H1 (cell line): ENCODE results near the gene C3orf20. TPM values are rescaled to one million over a fixed set of nuclear protein-coding genes. Genes with fewer than 3 reads are reported as not detected.

Experiments used
- CTCF ChIA-PET: fragments of 300-600 bp; sonication (Branson Sonifier 250); formaldehyde crosslinking; loops from one replicate; lab custom pipeline; 2021; ENCODE audit not compliant: partially characterized antibody; lab: Charles Lee
- POLR2A ChIA-PET: fragments of 300-600 bp; sonication (Branson Sonifier 250); formaldehyde crosslinking; loops from one replicate; lab custom pipeline; 2021; ENCODE audit warnings: inconsistent platforms; ENCODE audit not compliant: partially characterized antibody; lab: Charles Lee
- DNase-seq, 2 experiments: peaks; one replicate each; pipeline versions ENCODE4 v3.0.0 to v3.0.0-alpha.2; 2010 to 2022; ENCODE audit warnings: low spot score in 2 of 2, low read depth in 1 of 2, mixed read lengths in 1 of 2
- FAIRE-seq: peaks from 2 replicates; lab custom pipeline; 2011; peaks lifted over from hg19 to GRCh38; lab: Jason Lieb, UNC
- H2AFZ ChIP-seq: 2 replicates; pipeline ENCODE4 v1.8.1; 2012; ENCODE audit warnings: low read length, inconsistent platforms
- H2AK5ac ChIP-seq: 2 replicates; pipeline ENCODE4 v1.6.1; 2013; ENCODE audit warnings: low read depth, low read length
- H2BK120ac ChIP-seq: replicated peaks from 2 replicates; pipeline ENCODE3; 2013; ENCODE audit warnings: low read depth, low read length, inconsistent platforms
- H2BK12ac ChIP-seq: 2 replicates; pipeline ENCODE4 v1.6.1; 2013; ENCODE audit warnings: low read depth, low read length
- H2BK15ac ChIP-seq: 2 replicates; pipeline ENCODE4 v1.6.1; 2013; ENCODE audit warnings: low read length
- H2BK20ac ChIP-seq: 2 replicates; pipeline ENCODE4 v1.6.1; 2013; ENCODE audit warnings: low read length
- H2BK5ac ChIP-seq: 2 replicates; pipeline ENCODE4 v1.6.1; 2013; ENCODE audit warnings: low read depth, low read length
- H3K14ac ChIP-seq: 2 replicates; pipeline ENCODE4 v1.6.1; 2013; ENCODE audit warnings: inconsistent platforms; ENCODE audit not compliant: insufficient read length
- H3K18ac ChIP-seq: 2 replicates; pipeline ENCODE4 v1.6.1; 2013; ENCODE audit warnings: low read length; ENCODE audit errors: extremely low read depth
- H3K23ac ChIP-seq: 2 replicates; pipeline ENCODE4 v1.6.1; 2013; ENCODE audit warnings: inconsistent platforms; ENCODE audit not compliant: insufficient read length
- H3K23me2 ChIP-seq: 2 replicates; pipeline ENCODE4 v1.6.1; 2013; ENCODE audit warnings: low read depth, low read length
- H3K27ac ChIP-seq: 2 replicates; pipeline ENCODE4 v1.6.1; 2011; ENCODE audit warnings: low read depth, low read length, inconsistent platforms
- H3K27me3 ChIP-seq, 4 experiments: replicated peaks in 1 of 4; 1 replicate in 1 of 4; 2 replicates in 3 of 4; pipeline versions ENCODE4 v1.6.1 to v1.8.1; 2011 to 2013; ENCODE audit warnings: low read length in 3 of 4, mild to moderate bottlenecking in 3 of 4, inconsistent platforms in 2 of 4, mixed read lengths in 2 of 4, moderate library complexity in 1 of 4; ENCODE audit not compliant: control insufficient read depth in 3 of 4, insufficient read depth in 3 of 4; ENCODE audit errors: extremely low read depth in 1 of 4
- H3K36me3 ChIP-seq, 4 experiments: 2 replicates each; pipeline versions ENCODE4 v1.6.1 to v1.8.1; 2011 to 2013; ENCODE audit warnings: mild to moderate bottlenecking in 4 of 4, low read length in 3 of 4, moderate library complexity in 2 of 4, control low read depth in 1 of 4, inconsistent platforms in 1 of 4; ENCODE audit not compliant: insufficient read depth in 4 of 4, control insufficient read depth in 2 of 4
- H3K4ac ChIP-seq: replicated peaks from 2 replicates; pipeline ENCODE3; 2013; ENCODE audit warnings: low read length, low read depth, mixed read lengths, inconsistent platforms; ENCODE audit not compliant: insufficient read length
- H3K4me1 ChIP-seq, 4 experiments: replicated peaks in 1 of 4; 1 replicate in 1 of 4; 2 replicates in 3 of 4; pipeline versions ENCODE4 v1.6.1 to v1.8.1; 2011 to 2013; ENCODE audit warnings: low read length in 3 of 4, inconsistent platforms in 2 of 4, mixed read lengths in 1 of 4; ENCODE audit not compliant: insufficient read depth in 4 of 4, control insufficient read depth in 3 of 4
- H3K4me2 ChIP-seq, 2 experiments: 2 replicates each; pipeline versions ENCODE4 v1.6.1 to v1.8.1; 2011 to 2013; ENCODE audit warnings: low read depth in 2 of 2, low read length in 2 of 2, control low read depth in 1 of 2, inconsistent platforms in 1 of 2, mild to moderate bottlenecking in 1 of 2; ENCODE audit not compliant: insufficient read depth in 1 of 2
- H3K4me3 ChIP-seq, 4 experiments: fragments of 200-600, 300-600 bp in 1 of 4; sonication (generic), shearing (Covaris generic), sonication (Bioruptor Twin) in 1 of 4; 2 replicates each; pipeline versions ENCODE4 v1.5.1 to v1.8.1; 2011 to 2016; ENCODE audit warnings: low read length in 4 of 4, low read depth in 3 of 4, control low read depth in 2 of 4, inconsistent platforms in 2 of 4, mild to moderate bottlenecking in 2 of 4, mixed read lengths in 1 of 4, moderate library complexity in 1 of 4; ENCODE audit not compliant: insufficient read depth in 2 of 4; ENCODE audit errors: extremely low read depth in 1 of 4
- H3K56ac ChIP-seq: replicated peaks from 2 replicates; pipeline ENCODE3; 2013; ENCODE audit warnings: low read depth, mild to moderate bottlenecking, mixed read lengths, low read length, inconsistent platforms; ENCODE audit not compliant: insufficient read length
- H3K79me1 ChIP-seq: 2 replicates; pipeline ENCODE4 v1.6.1; 2013; ENCODE audit warnings: low read depth, low read length, control low read depth
- H3K79me2 ChIP-seq, 2 experiments: 2 replicates each; pipeline versions ENCODE4 v1.6.1 to v1.8.1; 2012 to 2013; ENCODE audit warnings: low read length in 2 of 2, mild to moderate bottlenecking in 2 of 2, inconsistent platforms in 1 of 2; ENCODE audit not compliant: insufficient read depth in 2 of 2, control insufficient read depth in 1 of 2
- H3K9ac ChIP-seq, 4 experiments: replicated peaks in 1 of 4; 1 replicate in 1 of 4; 2 replicates in 3 of 4; pipeline versions ENCODE4 v1.6.1 to v1.8.1; 2011 to 2013; ENCODE audit warnings: low read depth in 3 of 4, low read length in 3 of 4, control low read depth in 2 of 4, mild to moderate bottlenecking in 2 of 4, moderate library complexity in 2 of 4, inconsistent platforms in 1 of 4; ENCODE audit errors: extremely low read depth in 1 of 4
- H3K9me3 ChIP-seq, 2 experiments: 2 replicates each; pipeline versions ENCODE4 v1.6.1 to v1.8.1; 2012 to 2013; ENCODE audit warnings: mild to moderate bottlenecking in 2 of 2, moderate library complexity in 2 of 2, control low read depth in 1 of 2, inconsistent platforms in 1 of 2, low read depth in 1 of 2, low read length in 1 of 2, mixed read lengths in 1 of 2; ENCODE audit not compliant: insufficient read depth in 2 of 2
- H4K20me1 ChIP-seq, 2 experiments: replicated peaks in 1 of 2; 2 replicates each; pipeline versions ENCODE3 to v1.8.1; 2011 to 2013; ENCODE audit warnings: inconsistent platforms in 2 of 2, low read length in 2 of 2, mild to moderate bottlenecking in 1 of 2; ENCODE audit not compliant: insufficient read depth in 2 of 2, control insufficient read depth in 1 of 2
- H4K5ac ChIP-seq: 2 replicates; pipeline ENCODE4 v1.6.1; 2013; ENCODE audit warnings: low read length, low read depth, mixed read lengths, inconsistent platforms; ENCODE audit not compliant: insufficient read length
- H4K8ac ChIP-seq: 2 replicates; pipeline ENCODE4 v1.8.0; 2013; ENCODE audit warnings: mild to moderate bottlenecking, moderate library complexity, low read length, inconsistent platforms; ENCODE audit not compliant: insufficient read depth; ENCODE audit errors: extremely low read depth
- H4K91ac ChIP-seq: replicated peaks from 2 replicates; pipeline ENCODE3; 2013; ENCODE audit warnings: low read length, mixed read lengths, inconsistent platforms; ENCODE audit not compliant: insufficient read length
- ASH2L ChIP-seq: fragments of 200-600, 300-600 bp; sonication (generic); IDR thresholded peaks from one replicate; pipeline ENCODE4 v1.7.1; 2017; ENCODE audit warnings: low read length
- EGR1 ChIP-seq: IDR thresholded peaks from 2 replicates; pipeline ENCODE4 v1.6.1; 2011; ENCODE audit warnings: low read depth, low read length, borderline replicate concordance
- FOSL1 ChIP-seq: IDR thresholded peaks from 2 replicates; pipeline ENCODE4 v1.6.1; 2011; ENCODE audit warnings: mild to moderate bottlenecking, low read depth, low read length, moderate library complexity; ENCODE audit not compliant: insufficient read depth
- KDM1A ChIP-seq: fragments of 200-600, 300-600 bp; sonication (generic); IDR thresholded peaks from 2 replicates; pipeline ENCODE4 v1.7.1; 2016; ENCODE audit warnings: mild to moderate bottlenecking, low read length, borderline replicate concordance
- NRF1 ChIP-seq: IDR thresholded peaks from 2 replicates; pipeline ENCODE4 v1.6.1; 2011; ENCODE audit warnings: mild to moderate bottlenecking, low read depth, low read length, improper control_type of control experiment
- RBBP5 ChIP-seq: IDR thresholded peaks from 2 replicates; pipeline ENCODE4 v1.7.1; 2012; ENCODE audit warnings: low read depth, mild to moderate bottlenecking, inconsistent platforms, low read length, moderate library complexity, borderline replicate concordance
- TCF12 ChIP-seq: IDR thresholded peaks from 2 replicates; pipeline ENCODE4 v1.6.1; 2011; ENCODE audit warnings: low read depth, mild to moderate bottlenecking, low read length
- polyA plus RNA-seq, 7 experiments: library from polyadenylated mRNA; depleted of rRNA in 3 of 7; stranded (reverse) in 5 of 7; unstranded in 2 of 7; fragments of >200 nt in 5 of 7; fragments of 200-250 nt in 2 of 7; gene quantifications; 1 replicate in 5 of 7; 2 replicates in 1 of 7; 4 replicates in 1 of 7; pipeline versions ENCODE4 v1.2.1 to v1.2.3, GENCODE V29; 2011 to 2013; ENCODE audit warnings: missing spikeins in 2 of 7, mixed read lengths in 2 of 7
- total RNA-seq: library from RNA; stranded (reverse); fragmentation: NEBNext Ultra II Directional; extraction: Animal tissue kit (Norgen Biotek cat#: 25700); gene quantifications from 2 replicates; pipeline ENCODE4 v1.2.1, GENCODE V29; 2021

Gene C3orf20
- total and polyA plus RNA-seq, 2 of the 8 experiments (the other 6 are each of a cell fraction or from before 2014, with no cell fraction given) = not detected

DNA sequence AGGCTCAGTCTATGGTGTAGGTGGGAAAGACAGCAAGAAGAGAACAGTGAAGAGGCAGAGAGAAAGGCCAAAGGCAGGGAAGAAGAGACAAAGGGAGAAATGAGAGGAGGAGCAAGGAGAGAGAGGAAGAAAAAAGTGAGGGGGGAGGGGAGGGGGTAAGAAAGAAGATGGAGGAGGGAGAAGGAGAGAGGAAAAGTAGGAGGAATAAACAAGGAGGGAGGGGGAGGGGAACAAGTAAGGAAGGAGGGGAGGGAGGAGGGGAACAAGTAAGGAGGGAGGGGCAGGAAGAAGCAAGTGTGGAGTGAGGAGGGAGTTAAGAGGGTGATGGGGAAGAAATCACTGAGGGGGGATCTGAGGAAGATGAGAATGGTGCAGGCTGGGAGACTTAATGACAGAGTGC lies 98.3 kb downstream of the C3orf20 start:
- H4K91ac ChIP-seq = peak overlapping the region; percentile 84
- peak overlapping the region; percentile 37 for H3K14ac ChIP-seq
- no peak overlapping the region for H3K9ac ChIP-seq
- no peak overlapping the region for H2AK5ac ChIP-seq
- H2AFZ ChIP-seq = peak overlapping the region; percentile 79
- TF ChIP-seq EGR1 = no peak
- TF ChIP-seq ASH2L = peak; percentile 24
- no peak for TF ChIP-seq TCF12
- 0 out of 2 replicates have a peak, but pooled peaks have one; percentile 32 for TF ChIP-seq RBBP5
- peak; percentile 51; the same call in 1 of the 2 replicates for TF ChIP-seq KDM1A
- TF ChIP-seq NRF1 = no peak
- no peak for TF ChIP-seq FOSL1
- peak overlapping the region; percentile 78 for H3K18ac ChIP-seq
- H4K5ac ChIP-seq = peak overlapping the region; percentile 64
- H2BK20ac ChIP-seq = peak overlapping the region; percentile 72; the same call in 1 of the 2 replicates
- no peaks in the 10 kb centered on the region for H3K79me2 ChIP-seq
- no peak overlapping the region for H3K27ac ChIP-seq
- H2BK120ac ChIP-seq = no peak overlapping the region
- DNase-seq (no peak), FAIRE-seq (no peak)
- H3K27me3 ChIP-seq = no peaks in the 10 kb centered on the region
- H3K36me3 ChIP-seq = no peaks in the 10 kb centered on the region
- no peaks in the 10 kb centered on the region for H3K23me2 ChIP-seq
- no peak overlapping the region for H2BK15ac ChIP-seq
- no peaks in the 10 kb centered on the region for H3K79me1 ChIP-seq
- H3K4ac ChIP-seq = peak overlapping the region; percentile 49
- no peak overlapping the region for H3K23ac ChIP-seq
- peak overlapping the region; percentile 35 to 37 for H3K4me2 ChIP-seq
- 0 out of 2 replicates have a peak overlapping the region, but pooled peaks have one; percentile 87 for H2BK12ac ChIP-seq
- H3K4me3 ChIP-seq = no peak overlapping the region
- H2BK5ac ChIP-seq = 0 out of 2 replicates have a peak overlapping the region, but pooled peaks have one; percentile 15
- ChIA-PET POLR2A (no interaction called here), CTCF (interaction anchor here (0.7 to 2.9 kb wide), 8 partner anchors 8 to 153 kb away, joined by 3 to 18 read pairs (median 4); partner anchors contain the start of gene C3orf20)
- H4K8ac ChIP-seq = peak overlapping the region; percentile 90
- no peak overlapping the region for H3K56ac ChIP-seq
- peaks cover 3 to 18% (median 14%) of the 10 kb centered on the region in 4 experiments for H3K4me1 ChIP-seq
- H4K20me1 ChIP-seq = no peaks in the 10 kb centered on the region
- H3K9me3 ChIP-seq = no peaks in the 10 kb centered on the region
